ENCODE results near the gene SEC11A.
A peak's percentile ranks its signal among the peaks of the same experiment; 100 is the strongest.

Gene SEC11A

GRCh38 chr15:84658788-84659411 lies 57.0 kb downstream of the SEC11A start:
- peaks cover 14% of the 10 kb centered on the region for H3K27me3 ChIP-seq

GRCh38 chr15:84658080-84658787 lies 57.7 kb downstream of the SEC11A start, which contains the start of gene NMB:
Gene NMB (minus strand): TSS chr15:84658199. CDS start chr15:84658152, 47 bp downstream.
- peak; percentile 80 for TF ChIP-seq CTCF (IDR thresholded peaks at IDR 0.05)
- Histone ChIP-seq H3K27ac (peak within 1 kb of the TSS; percentile 28), H3K9me3 (no peaks in the 10 kb centered on the region), H3K4me3 (ENCODE audit: low read depth in 1 of 2, low read length in 1 of 2) (peak within 1 kb of the TSS; percentile 46 to 73), H3K36me3 (peaks cover 16% of the 10 kb centered on the region), H3K4me1 (ENCODE audit: control insufficient read depth in 1 of 2, insufficient read depth in 1 of 2, low read depth in 1 of 2, low read length in 1 of 2) (peaks cover 30 to 34% of the 10 kb centered on the region in 2 experiments), H3K27me3 (peaks cover 14% of the 10 kb centered on the region)

More at GRCh38 chr15:84658788-84659411, 57.0 kb downstream of the SEC11A start:
- Histone ChIP-seq H3K27ac (no peak overlapping the region), H3K36me3 (peaks cover 16% of the 10 kb centered on the region), H3K4me1 (ENCODE audit: control insufficient read depth in 1 of 2, insufficient read depth in 1 of 2, low read depth in 1 of 2, low read length in 1 of 2) (peaks cover 23 to 27% of the 10 kb centered on the region in 2 experiments), H3K4me3 (ENCODE audit: low read depth in 1 of 2, low read length in 1 of 2) (peak overlapping the region; percentile 46 to 73), H3K9me3 (no peaks in the 10 kb centered on the region)
- no peak for TF ChIP-seq CTCF (IDR thresholded peaks at IDR 0.05)

GRCh38 chr15:84657748-84658079 lies 58.2 kb downstream of the SEC11A start:
- peaks cover 31 to 36% of the 10 kb centered on the region in 2 experiments for H3K4me1 ChIP-seq (ENCODE audit: control insufficient read depth in 1 of 2, insufficient read depth in 1 of 2, low read depth in 1 of 2, low read length in 1 of 2)
- TF ChIP-seq CTCF (IDR thresholded peaks at IDR 0.05), result no peak
- peaks cover 16% of the 10 kb centered on the region for H3K36me3 ChIP-seq
- peak overlapping the region; percentile 28 for H3K27ac ChIP-seq
- H3K27me3 ChIP-seq, result peaks cover 14% of the 10 kb centered on the region
- no peaks in the 10 kb centered on the region for H3K9me3 ChIP-seq
- peak overlapping the region; percentile 46 to 73 for H3K4me3 ChIP-seq (ENCODE audit: low read depth in 1 of 2, low read length in 1 of 2)

GRCh38 chr15:84656972-84657371 lies 59.0 kb downstream of the SEC11A start:
- Histone ChIP-seq H3K9me3 (no peaks in the 10 kb centered on the region), H3K27ac (no peak overlapping the region), H3K27me3 (peaks cover 14% of the 10 kb centered on the region), H3K36me3 (peaks cover 13% of the 10 kb centered on the region), H3K4me1 (ENCODE audit: control insufficient read depth in 1 of 2, insufficient read depth in 1 of 2, low read depth in 1 of 2, low read length in 1 of 2) (peaks cover 31 to 36% of the 10 kb centered on the region in 2 experiments), H3K4me3 (ENCODE audit: low read depth in 1 of 2, low read length in 1 of 2) (no peak overlapping the region)
- TF ChIP-seq CTCF (IDR thresholded peaks at IDR 0.05), result no peak

- peak; percentile 67 for TF ChIP-seq CTCF (IDR thresholded peaks at IDR 0.05)
- peaks cover 15% of the 10 kb centered on the region for H3K36me3 ChIP-seq
- no peaks in the 10 kb centered on the region for H3K9me3 ChIP-seq
- peak overlapping the region; percentile 91 to 98 for H3K4me3 ChIP-seq (ENCODE audit: low read depth in 1 of 2, low read length in 1 of 2)
- H3K27me3 ChIP-seq, result peaks cover 14% of the 10 kb centered on the region
- peak overlapping the region; percentile 88 for H3K27ac ChIP-seq
- H3K4me1 ChIP-seq (ENCODE audit: control insufficient read depth in 1 of 2, insufficient read depth in 1 of 2, low read depth in 1 of 2, low read length in 1 of 2), result peaks cover 31 to 36% of the 10 kb centered on the region in 2 experiments
These were observed 61.1 kb downstream of the SEC11A start for GRCh38 chr15:84654689-84655453.

All from neutrophil (primary cell).